ENCODE data around the gene MCF2L.

- TF ChIP-seq CTCF (conservative IDR thresholded peaks at IDR 0.05; ENCODE audit: low read length): no peak
- TF ChIP-seq EZH2phosphoT487 (IDR thresholded peaks at IDR 0.05; ENCODE audit: borderline replicate concordance, low read depth, low read length): no peak
Measured at GRCh38 chr13:113090415-113090770, 121.4 kb downstream of the MCF2L start.

Measured in OCI-LY7 (cell line).